ENCODE measurements around the gene PIP5K1B. TPM values are rescaled to one million over a fixed set of nuclear protein-coding genes. Genes with fewer than 3 reads are reported as not detected.

The PIP5K1B gene
- total and polyA plus RNA-seq, 2 experiments from 2014 or later: 1.3 to 2.8 TPM

- 0 out of 3 replicates have a peak, but pooled peaks cover 3% of the 10 kb centered on the region for H3K36me3 Mint-ChIP-seq (ENCODE audit: low read depth)
- Histone ChIP-seq H3K4me1 (ENCODE audit: insufficient read depth) (no peaks in the 10 kb centered on the region), H3K9me2 (ENCODE audit: insufficient read depth) (no peaks in the 10 kb centered on the region), H3K4me2 (no peak overlapping the region), H3F3A (replicated peaks; ENCODE audit: low read depth) (no peaks in the 10 kb centered on the region), H4K20me1 (replicated peaks; ENCODE audit: insufficient read depth) (no peaks in the 10 kb centered on the region), H3K79me2 (replicated peaks; ENCODE audit: insufficient read depth) (no peaks in the 10 kb centered on the region), H3K4me3 (no peak overlapping the region), H3K27me3 (ENCODE audit: insufficient read depth) (no peaks in the 10 kb centered on the region), H3K27ac (ENCODE audit: low read depth) (no peak overlapping the region), H3K36me3 (ENCODE audit: insufficient read depth) (no peaks in the 10 kb centered on the region), H2AFZ (no peak overlapping the region)
- DNase-seq (ENCODE audit: low spot score) (no peak), ATAC-seq (no peak)
- peaks cover 2% of the 10 kb centered on the region for H3K27me3 Mint-ChIP-seq (ENCODE audit: insufficient read depth, low read depth, poor library complexity)
- no peak overlapping the region for H3K27ac Mint-ChIP-seq
- peaks cover 3% of the 10 kb centered on the region; the same call in 2 of the 3 replicates for H3K4me1 Mint-ChIP-seq
- H3K4me3 Mint-ChIP-seq: no peak overlapping the region
- TF ChIP-seq POLR2AphosphoS5 (IDR thresholded peaks at IDR 0.05; ENCODE audit: low read depth) (no peak), EZH2 (IDR thresholded peaks at IDR 0.05; ENCODE audit: low read depth, unreplicated experiment) (no peak), ZNF331 (CRISPR knock-in tag; IDR thresholded peaks at IDR 0.05; ENCODE audit: low read depth) (no peak), ZNF114 (CRISPR knock-in tag; IDR thresholded peaks at IDR 0.05) (no peak), CTCF (conservative IDR thresholded peaks at IDR 0.05; ENCODE audit: low read depth in 2 of 2) (no peak)
- peaks cover 8% of the 10 kb centered on the region; the same call in 2 of the 3 replicates for H3K9me3 Mint-ChIP-seq
Observed at GRCh38 chr9:69029535-69029934, 324.5 kb downstream of the PIP5K1B start.

GRCh38 chr9:69030851-69031645, 326.0 kb downstream of the PIP5K1B start:
- H3K4me1 Mint-ChIP-seq: peaks cover 3% of the 10 kb centered on the region; the same call in 2 of the 3 replicates
- Histone ChIP-seq H3K36me3 (ENCODE audit: insufficient read depth) (no peaks in the 10 kb centered on the region), H3K4me3 (no peak overlapping the region), H3K4me1 (ENCODE audit: insufficient read depth) (no peaks in the 10 kb centered on the region), H3K79me2 (replicated peaks; ENCODE audit: insufficient read depth) (peaks cover under 1% of the 10 kb centered on the region), H3K4me2 (no peak overlapping the region), H4K20me1 (replicated peaks; ENCODE audit: insufficient read depth) (no peaks in the 10 kb centered on the region), H3K27me3 (ENCODE audit: insufficient read depth) (no peaks in the 10 kb centered on the region), H3F3A (replicated peaks; ENCODE audit: low read depth) (peaks cover 5% of the 10 kb centered on the region; the same call in 1 of the 2 replicates), H3K27ac (ENCODE audit: low read depth) (no peak overlapping the region), H2AFZ (no peak overlapping the region), H3K9me2 (ENCODE audit: insufficient read depth) (no peaks in the 10 kb centered on the region)
- TF ChIP-seq ZNF331 (CRISPR knock-in tag; IDR thresholded peaks at IDR 0.05; ENCODE audit: low read depth): no peak
- TF ChIP-seq REST (IDR thresholded peaks at IDR 0.05; ENCODE audit: unreplicated experiment): no peak
- no peak overlapping the region for H3K27ac Mint-ChIP-seq
- H3K4me3 Mint-ChIP-seq: no peak overlapping the region
- 0 out of 3 replicates have a peak, but pooled peaks cover 3% of the 10 kb centered on the region for H3K36me3 Mint-ChIP-seq (ENCODE audit: low read depth)
- no peak for ATAC-seq
- DNase-seq (ENCODE audit: low spot score): no peak
- peaks cover 3% of the 10 kb centered on the region for H3K27me3 Mint-ChIP-seq (ENCODE audit: insufficient read depth, low read depth, poor library complexity)
- H3K9me3 Mint-ChIP-seq: peaks cover 8% of the 10 kb centered on the region; the same call in 2 of the 3 replicates

Measured in GM23338 (cell line).